IPS-NIHi7 (cell line): Measurements from ENCODE around the gene RUNX1.

Experiments used
- DNase-seq: peaks from one replicate; pipeline ENCODE4 v3.0.0; 2012; ENCODE audit warnings: mixed read lengths; ENCODE audit errors: extremely low spot score

RUNX1 gene

GRCh38 chr21:34924771-34925419 is 124.2 kb downstream of the RUNX1 start:
- DNase-seq: no peak

GRCh38 chr21:34924194-34924593 is 124.9 kb downstream of the RUNX1 start:
- DNase-seq: no peak

- DNase-seq: no peak
Observed at GRCh38 chr21:34923626-34924025, 125.5 kb downstream of the RUNX1 start.

- no peak for DNase-seq
Observed at GRCh38 chr21:34923202-34923601, 125.9 kb downstream of the RUNX1 start.

- no peak for DNase-seq
Observed at GRCh38 chr21:34922479-34922878, 126.6 kb downstream of the RUNX1 start.

GRCh38 chr21:34921151-34921550 is 128.0 kb downstream of the RUNX1 start:
- no peak for DNase-seq

- no peak for DNase-seq
Observed at GRCh38 chr21:34919406-34919805, 129.7 kb downstream of the RUNX1 start.

GRCh38 chr21:34916446-34916845 is 132.7 kb downstream of the RUNX1 start:
- no peak for DNase-seq

- DNase-seq: no peak
Observed at GRCh38 chr21:34915364-34915841, 133.7 kb downstream of the RUNX1 start.

- DNase-seq: no peak
Observed at GRCh38 chr21:34914239-34914638, 134.9 kb downstream of the RUNX1 start.

- DNase-seq: no peak
Observed at GRCh38 chr21:34913811-34914210, 135.3 kb downstream of the RUNX1 start.

- DNase-seq: no peak
Observed at GRCh38 chr21:34912022-34912945, 136.8 kb downstream of the RUNX1 start.

- no peak for DNase-seq
Observed at GRCh38 chr21:34911360-34911759, 137.7 kb downstream of the RUNX1 start.

- no peak for DNase-seq
Observed at GRCh38 chr21:34910396-34910795, 138.7 kb downstream of the RUNX1 start.

- DNase-seq: no peak
Observed at GRCh38 chr21:34909492-34910292, 139.4 kb downstream of the RUNX1 start.

GRCh38 chr21:34908419-34909055 is 140.6 kb downstream of the RUNX1 start:
- no peak for DNase-seq

GRCh38 chr21:34907461-34908418 is 141.4 kb downstream of the RUNX1 start:
- DNase-seq: no peak

GRCh38 chr21:34906401-34906800 is 142.7 kb downstream of the RUNX1 start:
- no peak for DNase-seq

GRCh38 chr21:34905218-34905537 is 143.9 kb downstream of the RUNX1 start:
- no peak for DNase-seq

- DNase-seq: no peak
Observed at GRCh38 chr21:34904526-34905217, 144.4 kb downstream of the RUNX1 start.
